ENCODE data around the gene PBRM1. TPM values are rescaled to one million over a fixed set of nuclear protein-coding genes. Genes with fewer than 3 reads are reported as not detected.

The PBRM1 gene
- total RNA-seq, 4 donors from 2014 or later = 111 to 165 (median 125) TPM

DNA sequence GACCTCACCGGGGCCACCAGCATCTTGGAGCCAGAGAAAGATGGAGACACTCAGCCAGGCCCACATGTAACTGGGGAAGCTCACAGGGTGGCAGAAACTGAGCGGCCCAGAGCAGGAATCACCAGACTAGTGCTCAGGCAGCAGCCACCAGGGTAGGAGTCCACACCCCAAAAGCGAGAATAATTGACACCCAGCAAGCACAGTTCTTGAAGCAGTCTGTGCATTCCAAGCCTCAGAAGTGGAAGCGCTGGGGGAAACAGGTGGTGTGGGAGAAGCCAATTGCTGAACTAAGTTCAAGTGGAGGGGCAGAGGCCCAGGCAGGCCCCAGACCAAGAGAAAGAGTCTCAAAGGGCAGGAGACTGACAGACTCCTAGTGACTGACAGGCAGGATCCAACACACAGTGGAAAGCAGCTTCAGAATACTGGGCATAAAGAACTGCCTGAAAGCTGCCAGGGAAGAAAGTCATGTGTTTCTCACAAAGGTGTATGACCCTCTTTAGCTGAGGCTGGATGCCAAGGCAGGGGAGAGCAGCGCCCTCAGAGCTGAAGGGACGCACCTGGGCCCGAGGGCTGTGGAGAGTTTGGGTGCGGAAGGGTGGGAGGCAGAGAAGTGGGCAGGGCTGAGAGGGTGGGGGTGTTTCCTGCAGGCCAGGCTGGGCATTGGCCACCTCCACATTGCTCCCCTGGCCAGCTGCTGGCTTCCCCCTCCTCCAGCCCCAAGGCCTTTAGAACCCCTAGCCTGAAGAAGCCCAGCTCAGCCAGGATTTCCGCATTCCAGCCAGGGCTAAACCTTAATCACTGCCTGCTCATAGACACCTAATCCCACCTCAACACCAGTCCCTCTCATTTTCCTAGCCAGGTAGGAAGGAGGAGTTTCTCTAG is 159.8 kb downstream of the PBRM1 start:
- peak in 1 of 2 donors; percentile 25 for TF ChIP-seq POLR2A (IDR thresholded peaks at IDR 0.05)
- TF ChIP-seq, protein P1, sequence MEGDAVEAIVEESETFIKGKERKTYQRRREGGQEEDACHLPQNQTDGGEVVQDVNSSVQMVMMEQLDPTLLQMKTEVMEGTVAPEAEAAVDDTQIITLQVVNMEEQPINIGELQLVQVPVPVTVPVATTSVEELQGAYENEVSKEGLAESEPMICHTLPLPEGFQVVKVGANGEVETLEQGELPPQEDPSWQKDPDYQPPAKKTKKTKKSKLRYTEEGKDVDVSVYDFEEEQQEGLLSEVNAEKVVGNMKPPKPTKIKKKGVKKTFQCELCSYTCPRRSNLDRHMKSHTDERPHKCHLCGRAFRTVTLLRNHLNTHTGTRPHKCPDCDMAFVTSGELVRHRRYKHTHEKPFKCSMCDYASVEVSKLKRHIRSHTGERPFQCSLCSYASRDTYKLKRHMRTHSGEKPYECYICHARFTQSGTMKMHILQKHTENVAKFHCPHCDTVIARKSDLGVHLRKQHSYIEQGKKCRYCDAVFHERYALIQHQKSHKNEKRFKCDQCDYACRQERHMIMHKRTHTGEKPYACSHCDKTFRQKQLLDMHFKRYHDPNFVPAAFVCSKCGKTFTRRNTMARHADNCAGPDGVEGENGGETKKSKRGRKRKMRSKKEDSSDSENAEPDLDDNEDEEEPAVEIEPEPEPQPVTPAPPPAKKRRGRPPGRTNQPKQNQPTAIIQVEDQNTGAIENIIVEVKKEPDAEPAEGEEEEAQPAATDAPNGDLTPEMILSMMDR (IDR thresholded peaks at IDR 0.05) = no peak
- Histone ChIP-seq H3K4me3 (replicated peaks in 1 of 3) (no peak overlapping the region), H3K36me3 (peaks cover 4 to 14% of the 10 kb centered on the region in 2 donors), H3K9me3 (no peaks in the 10 kb centered on the region), H3K4me1 (peaks cover 21 to 40% of the 10 kb centered on the region in 2 donors), H3K27me3 (no peaks in the 10 kb centered on the region), H3K27ac (peak overlapping the region; percentile 89 to 92 (median 90))
- DNase-seq = peak; percentile 88 to 89
- intact Hi-C loops (cut with DNase I) = no loop called here
- 47 to 57% methylated on average over 8 of the region's 9 CpGs for WGBS, 2 donors

DNA sequence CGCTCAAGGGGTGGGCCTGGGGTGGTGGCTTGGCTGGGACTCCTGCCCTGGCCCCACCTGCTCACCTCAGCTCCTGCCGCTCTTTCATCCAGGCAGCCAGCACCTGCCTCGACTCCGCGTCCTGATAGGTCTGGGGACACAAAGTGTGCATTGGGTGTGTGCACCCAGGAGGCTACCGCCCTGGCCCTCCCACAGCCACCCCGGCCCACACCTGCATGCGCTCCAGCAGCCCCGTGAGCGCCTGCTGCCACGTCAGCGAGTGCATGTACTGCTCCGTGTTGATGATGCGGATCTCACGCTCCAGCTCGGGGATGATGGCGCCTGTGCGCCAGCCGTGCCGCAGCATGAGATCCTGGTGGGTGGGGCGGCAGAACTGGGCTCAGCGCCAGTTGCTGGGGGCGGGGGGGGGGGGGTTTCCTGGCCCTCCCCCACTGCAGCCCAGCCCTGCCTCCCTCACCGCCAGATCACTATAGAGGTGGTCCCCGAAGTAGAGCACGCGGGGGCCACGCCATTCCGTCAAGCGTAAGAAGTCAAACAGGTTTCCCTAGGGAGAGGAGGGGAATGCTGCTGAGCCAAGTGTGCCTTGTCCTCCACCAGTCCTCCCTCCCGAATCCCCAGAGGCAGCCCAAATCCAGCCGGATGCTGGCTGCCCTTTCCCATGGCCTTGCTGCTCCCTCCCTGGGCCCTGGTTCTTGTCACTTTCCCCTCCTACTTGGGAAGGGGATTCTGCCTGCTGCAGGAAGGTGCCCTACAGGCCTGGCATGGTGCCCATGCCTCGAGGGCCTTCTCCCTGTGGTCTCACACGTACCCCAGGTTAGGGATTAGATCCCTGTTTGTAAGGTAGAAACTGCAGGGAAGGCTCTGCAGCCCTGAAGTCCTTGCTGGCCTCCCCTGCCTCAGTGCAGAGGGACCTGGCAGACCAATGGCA is 160.7 kb downstream of the PBRM1 start:
- Histone ChIP-seq H3K27ac (peak overlapping the region; percentile 89 to 92 (median 90)), H3K4me1 (peaks cover 21 to 37% of the 10 kb centered on the region in 2 donors), H3K9me3 (no peaks in the 10 kb centered on the region), H3K27me3 (no peaks in the 10 kb centered on the region), H3K4me3 (replicated peaks in 1 of 3) (no peak overlapping the region), H3K36me3 (peaks cover 4 to 14% of the 10 kb centered on the region in 2 donors)
- 20 to 36% methylated on average over 7 to 14 of the region's 34 CpGs for WGBS, 2 donors
- peak; percentile 73 to 75 for DNase-seq
- intact Hi-C loops (cut with DNase I) = no loop called here
- TF ChIP-seq, protein P1 (IDR thresholded peaks at IDR 0.05) = no peak
- TF ChIP-seq POLR2A (IDR thresholded peaks at IDR 0.05) = no peak

DNA sequence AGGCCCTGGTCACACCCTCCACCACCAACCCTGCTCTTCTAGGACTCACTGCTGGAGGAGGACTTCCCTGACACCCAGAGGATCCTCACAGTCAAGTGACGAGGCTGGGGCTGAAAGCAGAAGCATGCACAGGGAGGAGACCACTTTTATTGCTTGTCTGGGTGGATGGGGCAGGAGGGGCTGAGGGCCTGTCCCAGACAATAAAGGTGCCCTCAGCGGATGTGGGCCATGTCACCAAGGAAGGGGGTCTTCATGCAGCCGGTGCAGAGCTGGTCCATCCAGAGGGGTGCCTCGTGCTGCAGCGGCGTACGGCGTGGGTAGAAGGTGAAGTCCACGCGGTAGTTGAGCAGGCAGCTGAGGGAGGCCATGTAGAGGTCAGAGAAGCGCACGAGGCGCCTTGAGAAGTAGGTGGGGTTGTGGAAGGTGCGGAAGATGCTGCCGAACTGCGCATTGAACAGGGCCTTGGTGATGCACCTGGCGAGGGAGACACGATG is 161.4 kb downstream of the PBRM1 start:
- peak overlapping the region; percentile 89 to 92 (median 90) for H3K27ac ChIP-seq

DNA sequence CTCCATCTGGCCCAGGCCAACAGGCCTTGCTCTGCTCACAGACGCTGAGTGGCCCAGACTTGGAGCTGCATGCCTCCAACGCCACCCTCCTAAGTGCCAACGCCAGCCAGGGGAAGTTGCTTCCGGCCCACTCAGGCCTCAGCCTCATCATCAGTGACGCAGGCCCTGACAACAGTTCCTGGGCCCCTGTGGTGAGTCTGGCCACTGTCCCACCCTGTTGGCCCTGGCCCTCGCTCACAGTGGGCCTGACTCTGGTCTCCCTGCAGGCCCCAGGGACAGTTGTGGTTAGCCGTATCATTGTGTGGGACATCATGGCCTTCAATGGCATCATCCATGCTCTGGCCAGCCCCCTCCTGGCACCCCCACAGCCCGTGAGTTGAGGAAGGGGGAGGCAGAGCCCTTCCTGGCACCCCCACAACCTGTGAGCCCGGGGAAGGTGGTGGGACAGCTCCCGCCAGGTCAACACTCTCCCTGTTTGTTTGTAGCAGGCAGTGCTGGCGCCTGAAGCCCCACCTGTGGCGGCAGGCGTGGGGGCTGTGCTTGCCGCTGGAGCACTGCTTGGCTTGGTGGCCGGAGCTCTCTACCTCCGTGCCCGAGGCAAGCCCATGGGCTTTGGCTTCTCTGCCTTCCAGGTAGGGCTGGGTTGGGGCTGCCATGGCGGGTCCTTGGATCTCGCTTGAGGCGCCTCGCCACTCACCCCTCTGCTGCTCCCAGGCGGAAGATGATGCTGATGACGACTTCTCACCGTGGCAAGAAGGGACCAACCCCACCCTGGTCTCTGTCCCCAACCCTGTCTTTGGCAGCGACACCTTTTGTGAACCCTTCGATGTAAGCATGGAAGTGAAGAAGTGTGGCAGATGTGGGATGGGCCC is 162.1 kb downstream of the PBRM1 start:
- DNase-seq = no peak
- intact Hi-C loops (cut with DNase I) = no loop called here
- Histone ChIP-seq H3K27ac (peak overlapping the region in 1 of 3 donors; percentile 89), H3K4me1 (peaks cover 21 to 35% of the 10 kb centered on the region in 2 donors), H3K4me3 (replicated peaks in 1 of 3) (no peak overlapping the region), H3K36me3 (peaks cover 4 to 8% of the 10 kb centered on the region in 2 donors), H3K27me3 (no peaks in the 10 kb centered on the region), H3K9me3 (no peaks in the 10 kb centered on the region)
- WGBS, 2 donors = 97 to 98% methylated on average over 7 to 15 of the region's 26 CpGs
- no peak for TF ChIP-seq POLR2A (IDR thresholded peaks at IDR 0.05)
- TF ChIP-seq, protein P1 (IDR thresholded peaks at IDR 0.05) = no peak

More for the DNA sequence above, 161.4 kb downstream of the PBRM1 start:
- no peaks in the 10 kb centered on the region for H3K27me3 ChIP-seq
- no peaks in the 10 kb centered on the region for H3K9me3 ChIP-seq
- no peak overlapping the region for H3K4me3 ChIP-seq (replicated peaks in 1 of 3)
- intact Hi-C loops (cut with DNase I) = no loop called here
- peaks cover 21 to 32% of the 10 kb centered on the region in 2 donors for H3K4me1 ChIP-seq
- DNase-seq = no peak
- H3K36me3 ChIP-seq = peaks cover 4 to 14% of the 10 kb centered on the region in 2 donors
- 95 to 97% methylated on average over 18 of the region's 18 CpGs for WGBS, 2 donors
- TF ChIP-seq, protein P1 (IDR thresholded peaks at IDR 0.05) = no peak
- no peak for TF ChIP-seq POLR2A (IDR thresholded peaks at IDR 0.05)

Measured in thyroid gland (tissue), 4 donors.